HFF-Myc (cell line): ENCODE data around the gene KIZ.

Experiments used
- DNase-seq: peaks from one replicate; pipeline ENCODE4 v3.0.0-alpha.2; 2011; ENCODE audit warnings: low read depth; ENCODE audit errors: extremely low read depth
- H3K4me3 ChIP-seq: replicated peaks from 2 replicates; pipeline ENCODE4 v1.5.1; 2011; ENCODE audit warnings: low read depth, mild to moderate bottlenecking, control low read depth, low read length
- CTCF ChIP-seq: IDR thresholded peaks from 2 replicates; pipeline ENCODE4 v1.5.1; 2012; ENCODE audit warnings: mild to moderate bottlenecking, low read depth, low read length, control low read depth; ENCODE audit errors: missing control alignments

KIZ gene

GRCh38 chr20:21266191-21266536, 140.3 kb downstream of the KIZ start:
- no peak for DNase-seq
- no peak overlapping the region for H3K4me3 ChIP-seq
- TF ChIP-seq CTCF: no peak

GRCh38 chr20:21269772-21270171, 143.9 kb downstream of the KIZ start:
- no peak for TF ChIP-seq CTCF
- no peak for DNase-seq
- H3K4me3 ChIP-seq: no peak overlapping the region

- TF ChIP-seq CTCF: no peak
- H3K4me3 ChIP-seq: no peak overlapping the region
- no peak for DNase-seq
Measured at GRCh38 chr20:21270806-21271205, 144.9 kb downstream of the KIZ start.

- H3K4me3 ChIP-seq: no peak overlapping the region
- TF ChIP-seq CTCF: no peak
- no peak for DNase-seq
Measured at GRCh38 chr20:21272279-21272678, 146.4 kb downstream of the KIZ start.

- no peak overlapping the region for H3K4me3 ChIP-seq
- DNase-seq: no peak
Measured at GRCh38 chr20:21272679-21273078, 146.8 kb downstream of the KIZ start.

GRCh38 chr20:21273755-21274386, 148.0 kb downstream of the KIZ start:
- DNase-seq: no peak
- no peak for TF ChIP-seq CTCF
- no peak overlapping the region for H3K4me3 ChIP-seq

More at GRCh38 chr20:21272679-21273078, 146.8 kb downstream of the KIZ start:
- TF ChIP-seq CTCF: no peak

- no peak overlapping the region for H3K4me3 ChIP-seq
- DNase-seq: no peak
- TF ChIP-seq CTCF: no peak
Measured at GRCh38 chr20:21278829-21279228, 152.9 kb downstream of the KIZ start.
